DOHH2 (cell line): ENCODE data around the gene PKD2.

Source experiments
- EZH2phosphoT487 ChIP-seq: fragments of 200-600 bp; sonication (generic); IDR thresholded peaks from 2 replicates; pipeline ENCODE4 v1.6.1; 2017; ENCODE audit warnings: borderline replicate concordance, mild to moderate bottlenecking, antibody characterized with exemption, low read length, moderate library complexity, mixed read lengths
- TF ChIP-seq, protein P1 (sequence below): fragments of 200-600 bp; sonication (generic); IDR thresholded peaks from one replicate; pipeline ENCODE4 v1.5.1; 2014; ENCODE audit warnings: antibody characterized with exemption, mild to moderate bottlenecking, low read depth, low read length; ENCODE audit not compliant: poor library complexity, severe bottlenecking

DNA sequence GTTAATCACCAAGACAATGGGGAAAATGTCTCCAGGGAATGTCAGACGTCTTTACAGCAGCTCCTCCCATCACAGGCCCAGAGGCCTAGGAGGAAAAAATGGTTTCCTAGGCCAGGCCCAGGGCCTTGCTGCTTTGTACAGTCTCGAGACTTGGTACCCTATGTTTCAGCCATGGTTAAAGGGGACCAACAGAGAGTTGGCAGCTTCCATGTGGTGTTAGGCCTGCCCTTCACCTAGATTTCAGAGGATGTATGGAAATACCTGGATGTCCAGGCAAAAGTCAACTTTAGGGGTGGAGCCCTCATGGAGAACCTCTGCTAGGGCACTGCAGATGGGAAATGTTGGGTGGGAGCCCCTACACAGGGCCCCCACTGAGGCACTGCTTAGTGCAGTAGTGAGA lies 112.5 kb downstream of the PKD2 start:
- TF ChIP-seq, protein P1, sequence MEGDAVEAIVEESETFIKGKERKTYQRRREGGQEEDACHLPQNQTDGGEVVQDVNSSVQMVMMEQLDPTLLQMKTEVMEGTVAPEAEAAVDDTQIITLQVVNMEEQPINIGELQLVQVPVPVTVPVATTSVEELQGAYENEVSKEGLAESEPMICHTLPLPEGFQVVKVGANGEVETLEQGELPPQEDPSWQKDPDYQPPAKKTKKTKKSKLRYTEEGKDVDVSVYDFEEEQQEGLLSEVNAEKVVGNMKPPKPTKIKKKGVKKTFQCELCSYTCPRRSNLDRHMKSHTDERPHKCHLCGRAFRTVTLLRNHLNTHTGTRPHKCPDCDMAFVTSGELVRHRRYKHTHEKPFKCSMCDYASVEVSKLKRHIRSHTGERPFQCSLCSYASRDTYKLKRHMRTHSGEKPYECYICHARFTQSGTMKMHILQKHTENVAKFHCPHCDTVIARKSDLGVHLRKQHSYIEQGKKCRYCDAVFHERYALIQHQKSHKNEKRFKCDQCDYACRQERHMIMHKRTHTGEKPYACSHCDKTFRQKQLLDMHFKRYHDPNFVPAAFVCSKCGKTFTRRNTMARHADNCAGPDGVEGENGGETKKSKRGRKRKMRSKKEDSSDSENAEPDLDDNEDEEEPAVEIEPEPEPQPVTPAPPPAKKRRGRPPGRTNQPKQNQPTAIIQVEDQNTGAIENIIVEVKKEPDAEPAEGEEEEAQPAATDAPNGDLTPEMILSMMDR, result no peak
- TF ChIP-seq EZH2phosphoT487, result no peak
